GM19043 (cell line): ENCODE data around the gene GLTP.

Experiments used
- ATAC-seq: cut with Tn5 transposase; IDR thresholded peaks from one replicate; pipeline ENCODE4 v1.9.1; 2021; ENCODE audit warnings: low read depth; ENCODE audit not compliant: unreplicated experiment

Gene GLTP

GRCh38 chr12:109807954-109808643, 72.2 kb downstream of the GLTP start:
- ATAC-seq: no peak

DNA sequence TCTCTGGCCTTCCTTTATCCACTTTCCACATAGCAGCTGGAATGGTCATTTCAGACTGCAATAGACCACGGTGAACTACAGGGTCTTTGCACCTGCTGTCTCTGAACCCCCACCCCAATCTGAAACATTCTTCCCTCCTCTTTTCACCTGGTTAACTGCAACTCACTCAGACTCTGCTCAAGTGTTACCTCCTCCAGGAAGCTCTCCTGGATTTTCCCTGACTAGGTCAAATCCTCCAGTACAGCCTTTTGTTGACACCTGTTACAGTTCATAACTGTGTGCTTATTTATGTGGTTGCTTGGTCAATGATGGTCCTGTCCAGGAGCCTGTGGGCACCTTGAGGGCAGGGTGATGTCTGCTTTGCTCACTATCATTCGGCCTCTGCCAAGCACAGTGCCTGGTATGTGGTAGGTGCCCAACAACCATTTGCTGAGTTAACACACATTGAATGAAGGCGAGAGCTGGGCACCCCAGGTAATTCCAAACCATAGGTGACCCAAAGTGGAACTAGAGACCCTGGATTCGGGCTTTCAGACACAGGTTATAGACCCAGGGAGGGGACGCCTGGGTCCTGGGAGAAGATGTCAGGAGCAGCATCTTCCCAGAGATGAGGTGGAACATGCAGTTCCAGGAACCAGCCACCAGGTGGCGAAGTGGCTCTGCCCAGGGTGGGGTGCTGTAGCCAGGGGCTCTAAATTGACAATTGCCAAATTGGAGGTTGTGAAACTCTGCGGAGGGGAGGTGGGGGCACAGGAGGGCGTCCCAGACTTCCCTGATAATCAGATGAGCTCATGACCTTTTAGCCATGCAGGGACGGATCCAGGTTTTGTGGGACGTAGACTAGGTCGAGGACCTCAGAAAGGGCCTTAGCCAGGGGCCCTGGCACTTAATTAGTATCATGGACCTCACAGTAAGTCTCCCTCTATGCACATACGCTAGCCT, 75.2 kb downstream of the GLTP start:
- no peak for ATAC-seq

- ATAC-seq: no peak
Observed at GRCh38 chr12:109803678-109804077, 76.7 kb downstream of the GLTP start.

- no peak for ATAC-seq
Observed at GRCh38 chr12:109802828-109803227, 77.5 kb downstream of the GLTP start.
